HL-60/S4 treated with retinoic acid at 250 ng/mL for 4 days and 3 days (cell line): ENCODE results near the gene MGAT3.
"Not testable (repeated sequence)": the region's sequence is repeated elsewhere in the genome, so short reads cannot be mapped to it uniquely, and the experiment has no call there.

Experiments used
- in situ Hi-C: fragments of 300-500 bp; cut with MboI; formaldehyde crosslinking; loops from 2 replicates; pipeline ENCODE4 v1.7.0; 2022; ENCODE audit warnings: low sequenced_read_pairs

MGAT3 gene

GRCh38 chr22:39456522-39457197, at the start of gene MGAT3:
Gene MGAT3 (plus strand): TSS chr22:39457012. CDS start chr22:39487348, 30,336 bp downstream.
- in situ Hi-C loops, result no loop called here

- in situ Hi-C loops, result no loop called here
Measured at GRCh38 chr22:39408173-39408572, 48.6 kb upstream of the MGAT3 start.

DNA sequence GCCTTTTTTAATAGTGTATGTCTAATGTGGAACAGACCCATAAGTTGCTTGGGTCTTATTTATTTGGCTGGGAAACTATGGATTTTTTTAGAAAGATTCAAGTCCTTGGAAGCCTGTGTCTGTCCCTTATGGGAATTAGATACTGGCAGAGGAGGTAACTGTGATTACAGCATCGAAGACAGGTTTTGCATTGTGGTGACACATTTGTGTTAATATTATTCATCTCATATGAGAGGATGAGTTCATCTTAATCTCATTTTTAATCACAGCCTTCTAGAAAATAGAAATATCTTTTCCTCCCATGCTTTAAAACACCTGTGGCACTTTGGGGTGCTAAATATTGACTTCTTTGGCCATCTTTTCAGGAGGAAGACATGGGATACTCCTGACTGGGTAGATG, 48.0 kb upstream of the MGAT3 start:
- in situ Hi-C loops, result no loop called here

DNA sequence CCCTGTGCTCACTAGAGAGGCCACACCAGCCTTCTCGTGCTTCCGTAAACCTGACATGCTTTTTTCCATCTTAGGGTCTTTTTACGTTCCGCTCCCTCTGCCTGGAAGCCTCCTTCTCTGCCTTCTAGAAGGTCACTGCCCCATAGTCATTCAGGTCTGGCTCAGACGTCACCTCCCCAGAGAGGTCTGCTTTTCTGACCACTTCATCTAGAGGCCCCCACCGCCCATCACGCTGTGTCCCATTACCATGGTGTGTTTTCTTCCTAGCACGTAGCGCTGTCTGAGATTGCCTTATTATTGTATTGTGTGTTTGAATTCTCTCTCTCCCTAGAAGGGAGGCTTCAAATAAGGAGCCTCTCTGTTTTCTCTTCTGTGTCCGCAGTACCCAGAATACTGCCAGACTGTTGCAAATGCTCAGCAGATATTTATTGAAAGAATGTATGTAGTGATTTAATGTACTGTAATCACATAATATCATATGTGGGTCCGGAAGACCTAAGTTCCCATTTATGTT, 47.2 kb upstream of the MGAT3 start:
- in situ Hi-C loops, result no loop called here

GRCh38 chr22:39410264-39410663, 46.5 kb upstream of the MGAT3 start:
- in situ Hi-C loops, result no loop called here

GRCh38 chr22:39411828-39412365, 44.9 kb upstream of the MGAT3 start:
- in situ Hi-C loops, result not testable (repeated sequence)

- in situ Hi-C loops, result not testable (repeated sequence)
Measured at GRCh38 chr22:39413204-39413603, 43.6 kb upstream of the MGAT3 start.

DNA sequence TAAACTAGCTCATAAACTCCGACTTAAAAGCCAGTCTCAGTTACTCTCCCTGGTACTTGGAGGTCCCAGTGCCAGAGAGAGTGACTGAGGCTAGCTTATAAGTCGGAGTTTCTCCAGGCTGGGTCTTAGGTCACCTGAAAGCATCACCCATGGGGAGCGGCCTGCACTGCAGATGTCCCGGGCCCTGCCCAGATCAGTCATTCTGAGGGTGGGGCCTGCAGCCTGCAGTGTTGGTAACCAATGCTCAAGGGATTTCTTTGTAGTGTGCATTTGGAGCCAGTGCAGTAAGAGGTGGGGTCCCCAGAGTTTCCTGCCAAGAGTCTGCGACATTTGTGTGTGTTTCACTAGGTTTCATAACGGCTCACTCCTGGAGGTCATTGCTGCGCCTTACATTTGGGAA, 42.4 kb upstream of the MGAT3 start:
- in situ Hi-C loops, result no loop called here

DNA sequence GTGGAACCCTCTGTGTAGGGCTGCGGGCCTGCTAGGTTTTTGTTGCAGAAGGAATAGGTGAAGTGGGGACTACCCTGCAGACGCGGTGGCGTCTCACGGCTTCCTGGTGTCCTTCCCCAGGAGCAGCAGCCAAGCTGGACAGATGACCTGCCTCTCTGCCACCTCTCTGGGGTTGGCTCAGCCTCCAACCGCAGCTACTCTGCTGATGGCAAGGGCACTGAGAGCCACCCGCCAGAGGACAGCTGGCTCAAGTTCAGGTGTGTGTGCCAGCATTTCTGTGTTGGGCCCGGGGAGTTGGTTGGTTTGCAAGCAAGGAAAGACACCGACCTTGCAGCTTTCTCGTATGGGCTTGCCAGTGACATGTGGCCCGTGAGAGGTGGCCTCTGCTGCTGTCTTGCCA, 41.9 kb upstream of the MGAT3 start:
- in situ Hi-C loops, result no loop called here

GRCh38 chr22:39415506-39415905, 41.3 kb upstream of the MGAT3 start:
- in situ Hi-C loops, result no loop called here

DNA sequence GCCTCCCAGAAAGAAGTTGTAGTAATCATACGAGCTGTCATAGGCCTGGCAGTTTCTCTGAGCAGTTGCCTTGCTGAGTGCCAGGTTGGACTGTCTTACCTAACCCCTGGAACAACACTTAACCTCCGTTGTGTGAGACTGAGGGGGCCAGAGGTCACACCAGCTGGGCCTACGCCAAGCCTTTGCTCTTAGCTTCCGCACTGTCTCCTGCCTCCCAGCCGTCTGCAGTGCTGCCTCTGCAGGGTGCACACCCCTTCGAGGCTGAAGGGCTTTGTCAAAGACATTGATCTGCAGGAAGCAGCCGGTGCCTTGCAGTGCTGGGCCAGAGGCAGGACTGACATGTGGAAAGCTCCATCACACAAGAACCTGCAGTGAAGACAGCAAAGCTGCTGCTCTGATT, 40.5 kb upstream of the MGAT3 start:
- in situ Hi-C loops, result no loop called here

GRCh38 chr22:39417641-39418040, 39.2 kb upstream of the MGAT3 start:
- in situ Hi-C loops, result no loop called here

- in situ Hi-C loops, result no loop called here
Measured at GRCh38 chr22:39418696-39419095, 38.1 kb upstream of the MGAT3 start.

GRCh38 chr22:39419096-39419495, 37.7 kb upstream of the MGAT3 start:
- in situ Hi-C loops, result no loop called here

DNA sequence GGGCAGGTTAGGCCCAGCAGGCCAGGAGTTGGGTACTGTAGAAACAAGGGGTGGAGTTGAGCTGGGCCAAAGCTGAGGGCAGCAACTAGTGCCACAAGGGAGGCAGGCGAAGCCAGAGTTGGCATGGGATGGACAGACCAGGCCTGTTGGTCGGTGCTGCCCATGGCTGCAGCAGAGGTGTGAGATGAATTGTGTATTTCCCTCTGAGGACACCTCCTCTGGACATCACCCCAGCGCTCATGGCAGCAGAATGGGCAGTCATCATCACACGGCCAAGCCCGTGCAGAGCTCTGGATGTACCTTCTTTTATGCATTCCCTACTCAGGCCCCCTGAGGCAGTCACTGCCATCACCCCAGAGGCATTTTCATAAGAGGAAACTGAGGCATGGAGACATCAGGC, 36.9 kb upstream of the MGAT3 start:
- in situ Hi-C loops, result no loop called here

- in situ Hi-C loops, result no loop called here
Measured at GRCh38 chr22:39421691-39422090, 35.1 kb upstream of the MGAT3 start.

- in situ Hi-C loops, result no loop called here
Measured at GRCh38 chr22:39422101-39422500, 34.7 kb upstream of the MGAT3 start.

DNA sequence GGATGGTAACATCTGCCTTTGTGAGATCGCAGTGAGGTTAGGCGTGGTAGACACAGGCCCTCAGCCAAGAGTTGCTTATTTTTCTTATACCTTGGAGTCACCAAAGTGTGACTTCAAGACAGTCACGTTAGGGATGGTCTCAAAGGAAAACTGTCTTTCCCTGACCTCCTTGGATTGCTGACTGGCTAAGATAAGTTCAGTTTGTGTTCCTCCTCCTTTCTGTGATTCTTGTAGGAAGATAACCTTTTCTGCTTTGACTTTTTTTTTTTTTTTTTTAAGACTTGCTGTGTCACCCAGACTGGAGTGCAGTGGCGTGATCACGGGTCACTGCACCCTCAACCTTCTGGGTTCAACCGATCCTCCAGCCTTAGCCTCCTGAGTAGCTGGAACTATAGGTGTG, 34.1 kb upstream of the MGAT3 start:
- in situ Hi-C loops, result no loop called here

DNA sequence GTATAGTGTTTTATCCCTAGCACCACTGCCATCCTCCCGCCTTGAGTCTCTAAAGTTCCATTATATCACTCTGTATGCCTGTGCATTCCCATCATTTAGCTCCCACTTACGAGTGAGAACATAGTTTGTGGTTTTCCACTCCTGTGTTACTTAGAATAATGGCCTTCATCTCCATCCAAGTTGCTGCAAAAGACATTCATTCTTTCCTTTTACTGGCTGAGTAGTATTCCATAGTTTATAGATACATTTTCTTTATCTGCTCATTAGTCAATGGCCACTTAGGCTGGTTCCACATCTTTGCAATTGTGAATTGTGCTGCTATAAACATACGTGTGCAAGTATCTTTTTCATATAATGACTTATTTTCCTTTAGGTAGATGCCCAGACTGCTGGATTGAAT, 32.8 kb upstream of the MGAT3 start:
- in situ Hi-C loops, result no loop called here

GRCh38 chr22:39426380-39427043, 30.3 kb upstream of the MGAT3 start:
- in situ Hi-C loops, result no loop called here

DNA sequence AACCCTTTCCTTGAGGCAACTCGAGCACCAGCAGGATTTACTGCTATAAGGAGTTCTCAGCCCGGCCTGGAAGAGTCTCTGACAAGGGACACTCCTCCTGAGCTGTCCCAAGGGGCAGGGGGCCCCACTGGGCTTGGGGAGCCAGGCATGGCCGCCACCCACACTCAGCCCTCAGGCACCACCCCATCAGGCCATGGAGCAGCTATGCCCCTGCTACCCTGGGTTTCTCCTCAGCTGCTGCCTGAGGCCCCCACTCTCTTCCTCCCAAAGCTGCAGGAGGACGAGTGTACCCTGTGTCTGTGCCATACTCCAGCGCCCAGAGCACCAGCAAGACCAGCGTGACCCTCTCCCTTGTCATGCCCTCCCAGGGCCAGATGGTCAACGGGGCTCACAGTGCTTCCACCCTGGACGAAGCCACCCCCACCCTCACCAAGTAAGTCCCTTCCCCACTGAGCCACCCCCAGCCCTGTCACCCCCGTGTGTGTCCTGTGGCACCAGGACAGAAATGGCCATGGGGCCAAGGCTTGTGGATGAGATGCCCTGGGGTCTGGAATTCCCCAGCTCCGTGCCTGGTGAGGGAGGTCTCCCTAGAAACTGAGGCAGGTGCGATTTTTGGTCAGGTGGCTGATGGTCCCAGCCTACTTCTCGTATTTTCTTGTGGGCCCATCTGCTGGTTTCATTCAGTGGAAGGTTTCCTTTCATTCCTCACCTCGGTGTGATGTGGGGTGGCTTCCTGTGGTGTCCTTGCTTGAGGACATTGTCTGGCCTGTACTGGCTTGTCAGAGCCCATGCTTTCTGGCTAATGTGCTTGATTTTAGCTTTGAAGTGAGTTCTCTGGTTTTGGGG, 28.8 kb upstream of the MGAT3 start:
- in situ Hi-C loops, result no loop called here
